ENCODE results near the gene CBLIF. TPM values are rescaled to one million over a fixed set of nuclear protein-coding genes. Genes with fewer than 3 reads are reported as not detected.

Gene CBLIF
- total RNA-seq, 1 donor from 2014 or later = not detected

GRCh38 chr11:59812220-59812619, 33.1 kb downstream of the CBLIF start:
- DNase-seq = no peak
- Histone ChIP-seq H3K27ac (replicated peaks) (no peak overlapping the region), H3K36me3 (peaks cover 17% of the 10 kb centered on the region), H3K4me1 (peaks cover 19% of the 10 kb centered on the region), H3K4me3 (no peak overlapping the region), H3K9me3 (replicated peaks) (no peaks in the 10 kb centered on the region), H3K27me3 (ENCODE audit: low read depth) (no peaks in the 10 kb centered on the region)
- intact Hi-C loops (cut with micrococcal nuclease) = no loop called here
- TF ChIP-seq CTCF (IDR thresholded peaks at IDR 0.05; ENCODE audit: borderline replicate concordance) = no peak

DNA sequence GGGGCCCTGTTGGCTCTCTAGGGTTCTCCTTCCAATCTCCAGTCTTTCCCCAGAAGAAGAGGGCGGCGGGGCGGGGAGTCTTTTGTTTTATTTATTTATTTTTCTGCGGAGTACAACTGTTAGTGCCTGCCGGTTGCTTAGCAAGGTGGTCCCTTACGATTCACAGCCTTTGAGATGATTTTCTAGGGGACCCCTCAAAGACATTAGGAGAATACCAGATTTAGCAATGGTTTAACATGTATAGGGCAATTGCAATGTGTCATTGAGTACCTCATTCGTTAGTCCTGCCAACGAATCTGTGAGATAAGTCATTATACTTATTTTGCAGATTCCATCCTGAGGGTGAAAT, 34.4 kb downstream of the CBLIF start:
- no peak for DNase-seq
- Histone ChIP-seq H3K36me3 (peaks cover 30% of the 10 kb centered on the region), H3K9me3 (replicated peaks) (no peaks in the 10 kb centered on the region), H3K27ac (replicated peaks) (peak overlapping the region; percentile 91), H3K4me1 (peaks cover 19% of the 10 kb centered on the region), H3K4me3 (peak overlapping the region; percentile 91), H3K27me3 (ENCODE audit: low read depth) (no peaks in the 10 kb centered on the region)
- no peak for TF ChIP-seq CTCF (IDR thresholded peaks at IDR 0.05; ENCODE audit: borderline replicate concordance)
- intact Hi-C loops (cut with micrococcal nuclease) = no loop called here

DNA sequence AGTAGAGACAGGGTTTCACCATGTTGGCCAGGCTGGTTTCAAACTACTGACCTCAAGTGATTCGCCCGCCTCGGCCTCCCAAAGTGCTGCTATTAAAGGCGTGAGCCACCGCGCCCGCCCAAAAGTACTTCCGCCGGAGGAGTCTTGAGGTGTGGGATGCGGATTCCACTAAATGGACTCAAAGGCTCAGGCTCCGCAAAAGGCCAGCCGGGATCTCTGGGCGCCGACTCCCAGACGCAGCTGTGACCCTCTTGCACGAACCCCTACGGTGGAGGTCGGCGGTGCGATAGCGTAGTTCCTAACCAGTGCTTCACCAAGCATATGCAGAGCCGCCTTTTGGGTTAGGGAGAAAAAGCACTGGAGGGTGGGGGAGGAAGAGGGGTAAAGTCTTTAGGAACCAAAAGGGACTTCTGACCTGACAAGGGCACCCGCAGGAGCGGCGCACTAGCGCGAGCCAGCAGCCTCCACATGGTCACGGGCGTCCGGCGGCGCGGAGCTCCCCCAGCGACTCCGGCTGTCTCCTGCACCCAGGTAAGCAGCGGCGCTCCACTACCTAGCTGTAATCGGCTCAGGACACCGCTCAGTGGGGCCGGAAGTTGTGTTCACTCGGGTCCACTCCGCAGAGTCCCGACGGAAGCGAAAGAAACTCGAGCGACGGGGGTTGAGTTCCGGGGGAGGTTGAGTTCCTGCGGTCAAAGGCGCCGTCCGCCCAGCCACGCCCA, 34.9 kb downstream of the CBLIF start, which contains the start of gene MRPL16:
Gene MRPL16 (minus strand): TSS at position 590 of the 722 bp plus-strand sequence. CDS start 120 bp downstream, at position 470.
- Histone ChIP-seq H3K27ac (replicated peaks) (peak within 1 kb of the TSS; percentile 91), H3K27me3 (ENCODE audit: low read depth) (no peaks in the 10 kb centered on the region), H3K36me3 (peaks cover 31% of the 10 kb centered on the region), H3K4me1 (peaks cover 19% of the 10 kb centered on the region), H3K4me3 (peak within 1 kb of the TSS; percentile 91), H3K9me3 (replicated peaks) (no peaks in the 10 kb centered on the region)
- no peak for TF ChIP-seq CTCF (IDR thresholded peaks at IDR 0.05; ENCODE audit: borderline replicate concordance)
- intact Hi-C loops (cut with micrococcal nuclease) = no loop called here
- peak; percentile 85 for DNase-seq

GRCh38 chr11:59807047-59807610, 38.2 kb downstream of the CBLIF start:
- Histone ChIP-seq H3K36me3 (peaks cover 46% of the 10 kb centered on the region), H3K4me3 (no peak overlapping the region), H3K4me1 (peaks cover 23% of the 10 kb centered on the region), H3K9me3 (replicated peaks) (no peaks in the 10 kb centered on the region), H3K27ac (replicated peaks) (no peak overlapping the region), H3K27me3 (ENCODE audit: low read depth) (no peaks in the 10 kb centered on the region)
- intact Hi-C loops (cut with micrococcal nuclease) = no loop called here
- no peak for TF ChIP-seq CTCF (IDR thresholded peaks at IDR 0.05; ENCODE audit: borderline replicate concordance)
- no peak for DNase-seq

DNA sequence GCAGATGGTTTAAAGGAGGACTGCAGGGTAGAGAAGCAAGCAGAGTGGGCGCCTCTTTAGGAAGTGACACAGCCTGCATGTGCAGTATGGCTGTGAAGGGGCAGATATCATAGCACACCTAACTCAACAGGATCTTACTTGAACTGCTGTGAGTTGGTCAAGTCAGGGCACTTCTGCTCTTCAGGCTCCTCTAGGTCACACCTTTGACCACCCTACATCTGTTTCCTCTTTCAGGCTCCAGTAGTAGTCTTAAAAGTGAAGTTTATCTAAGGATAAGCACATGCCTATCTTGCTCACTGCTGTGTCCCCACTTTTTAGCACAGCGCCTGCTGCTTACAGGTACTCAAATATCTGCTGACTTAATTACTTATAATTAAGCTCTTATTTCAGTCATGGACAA, 41.2 kb downstream of the CBLIF start:
- Histone ChIP-seq H3K4me1 (peaks cover 19% of the 10 kb centered on the region), H3K36me3 (peaks cover 55% of the 10 kb centered on the region), H3K9me3 (replicated peaks) (no peaks in the 10 kb centered on the region), H3K27me3 (ENCODE audit: low read depth) (no peaks in the 10 kb centered on the region), H3K27ac (replicated peaks) (peak overlapping the region; percentile 7), H3K4me3 (no peak overlapping the region)
- intact Hi-C loops (cut with micrococcal nuclease) = no loop called here
- no peak for TF ChIP-seq CTCF (IDR thresholded peaks at IDR 0.05; ENCODE audit: borderline replicate concordance)
- DNase-seq = no peak
